GM21717 (cell line): ENCODE data around the gene ALG5.
A peak's percentile ranks its signal among the peaks of the same experiment; 100 is the strongest.

Experiments
- ATAC-seq: cut with Tn5 transposase; IDR thresholded peaks from one replicate; pipeline ENCODE4 v1.9.1; 2021; ENCODE audit warnings: mild to moderate bottlenecking, moderate library complexity; ENCODE audit not compliant: unreplicated experiment

The ALG5 gene

DNA sequence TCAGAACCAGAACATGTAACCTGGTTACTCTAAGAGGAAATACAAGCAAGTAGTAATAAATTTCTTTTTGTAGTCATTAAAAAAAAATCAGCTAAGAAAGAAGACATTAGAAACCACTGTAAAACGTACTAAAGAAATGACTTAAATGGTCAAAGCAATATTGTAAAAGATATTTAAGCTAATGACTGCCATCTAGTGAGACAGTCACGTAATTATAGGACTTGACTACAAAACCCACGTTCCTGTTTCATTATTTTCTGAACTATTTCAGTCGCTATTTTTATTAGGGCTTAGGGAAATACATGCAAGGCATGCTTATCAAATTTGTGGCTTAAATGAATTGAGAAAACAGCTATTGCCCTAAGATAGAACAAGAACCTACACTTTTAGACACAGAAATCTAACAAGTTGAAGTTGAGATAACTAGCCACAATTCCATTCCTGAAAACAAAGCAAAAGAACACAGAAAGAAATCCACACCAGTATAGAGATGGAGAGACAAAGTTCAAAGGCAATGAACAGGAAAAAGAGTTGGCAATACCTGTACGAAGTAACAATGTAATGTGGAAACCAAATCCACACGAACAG, 17.9 kb downstream of the ALG5 start:
- ATAC-seq: no peak

DNA sequence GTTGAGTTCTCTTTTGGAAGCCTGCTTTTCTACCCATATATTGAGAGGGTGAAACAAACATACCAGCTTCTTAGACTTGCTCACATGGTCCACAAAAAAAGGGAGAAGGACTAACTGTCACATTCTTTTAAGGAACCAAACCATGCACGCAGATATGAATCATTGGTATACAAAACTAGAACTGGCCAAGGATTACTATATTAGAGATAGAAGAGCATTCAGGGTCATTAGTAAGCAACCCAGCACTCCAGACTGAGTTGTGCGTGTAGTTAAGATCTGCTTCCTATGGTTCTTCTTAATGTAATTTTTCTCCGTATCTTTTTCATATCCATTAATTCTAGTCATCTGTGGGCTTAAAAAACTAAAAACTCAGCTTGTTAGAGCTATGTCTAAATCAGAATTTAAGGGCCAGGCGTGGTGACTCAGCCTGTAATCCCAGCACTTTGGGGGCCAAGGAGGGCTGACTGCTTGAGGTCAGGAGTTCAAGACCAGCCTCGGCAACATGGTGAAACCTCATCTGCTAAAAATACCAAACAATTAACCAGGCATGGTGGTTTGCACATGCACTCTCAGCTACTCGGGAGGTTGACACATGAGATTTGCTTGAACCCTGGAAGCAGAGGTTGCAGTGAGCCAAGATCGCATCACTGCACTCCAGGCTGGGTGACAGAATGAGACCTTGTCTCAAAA, 19.6 kb downstream of the ALG5 start:
- ATAC-seq: no peak

DNA sequence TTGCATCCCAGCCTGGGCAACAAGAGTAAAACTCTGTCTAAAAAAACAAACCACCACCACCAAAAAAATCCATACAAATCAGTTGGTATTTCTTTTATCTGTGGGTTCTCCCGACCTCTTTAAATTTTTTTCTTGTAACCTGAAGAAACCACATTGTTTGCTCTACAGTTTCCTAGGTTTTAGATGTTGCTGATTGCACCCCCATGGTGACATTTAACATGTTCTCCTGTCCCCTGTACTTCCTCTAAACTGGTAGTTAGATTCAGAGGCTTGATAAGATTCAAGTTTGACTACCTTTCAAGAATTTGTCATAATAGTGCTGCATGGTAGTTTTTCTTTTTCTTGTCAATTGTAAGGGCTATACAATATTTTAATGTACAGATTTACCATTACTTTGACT, 24.0 kb downstream of the ALG5 start:
- ATAC-seq: no peak

DNA sequence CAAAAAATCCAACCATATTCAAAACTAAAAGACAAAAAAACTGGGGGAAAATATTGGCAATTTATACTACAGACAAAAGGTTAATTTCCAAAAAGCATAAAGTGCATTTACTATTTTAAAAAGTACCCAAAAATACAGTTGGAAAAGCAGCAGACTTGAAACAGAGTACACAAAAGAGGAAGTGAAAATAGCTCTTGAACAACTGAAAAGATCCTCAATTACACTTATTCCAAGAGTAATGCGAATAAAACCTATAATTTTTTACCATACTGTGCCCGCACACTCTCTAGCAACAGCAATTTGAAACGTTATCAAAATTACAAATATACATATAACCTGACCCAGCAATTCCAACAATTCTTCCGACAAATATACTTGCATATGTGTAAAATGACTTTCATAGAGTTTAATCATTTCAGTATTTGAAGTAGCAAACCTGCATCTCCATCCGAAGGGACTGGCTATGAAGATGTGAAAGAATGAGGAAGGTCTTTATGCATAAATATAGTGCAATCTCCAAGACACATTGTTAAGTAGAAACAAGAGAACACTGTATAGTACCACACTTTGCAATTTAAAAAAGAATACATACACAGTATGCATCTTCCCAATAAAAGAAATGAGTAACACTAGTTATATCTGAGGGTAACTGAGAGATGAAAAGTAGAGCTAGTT, 25.4 kb downstream of the ALG5 start:
- peak; percentile 84 for ATAC-seq

DNA sequence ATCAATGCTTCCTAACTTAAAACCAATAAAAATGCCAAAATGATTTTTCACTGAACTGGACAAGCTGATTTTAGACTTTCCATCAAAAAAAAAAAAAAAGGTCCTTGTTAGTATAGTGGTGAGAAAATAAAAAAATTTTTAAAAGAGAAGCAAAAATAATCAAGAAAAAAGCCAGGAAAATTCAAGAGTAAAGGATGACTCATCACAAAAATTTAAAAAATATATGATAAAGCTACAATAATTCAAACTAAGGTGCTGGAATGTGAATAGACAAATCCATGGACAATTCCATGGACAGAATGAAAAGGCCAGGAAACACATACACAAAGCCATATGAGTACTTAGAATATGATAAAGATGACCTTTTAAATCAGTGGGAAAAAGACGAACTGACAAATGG, 26.1 kb downstream of the ALG5 start:
- ATAC-seq: no peak

DNA sequence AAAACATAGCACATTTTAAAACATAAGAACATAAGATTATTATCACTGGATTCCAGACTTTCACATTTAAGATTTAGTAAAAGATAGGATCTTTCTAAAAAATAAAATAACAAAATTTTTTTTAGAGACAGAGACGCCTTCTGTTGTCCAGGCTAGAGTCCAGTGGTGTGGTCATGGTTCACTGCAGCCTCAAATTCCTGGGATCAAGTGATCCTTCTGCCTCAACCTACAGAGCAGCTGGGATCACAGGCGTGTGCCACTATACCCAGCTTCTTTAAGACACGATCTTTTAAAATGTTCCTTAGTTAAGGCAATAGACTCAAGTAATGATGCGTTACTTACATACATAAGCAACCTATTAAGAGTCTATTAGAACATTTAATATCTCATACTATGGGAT, 32.7 kb downstream of the ALG5 start:
- no peak for ATAC-seq

DNA sequence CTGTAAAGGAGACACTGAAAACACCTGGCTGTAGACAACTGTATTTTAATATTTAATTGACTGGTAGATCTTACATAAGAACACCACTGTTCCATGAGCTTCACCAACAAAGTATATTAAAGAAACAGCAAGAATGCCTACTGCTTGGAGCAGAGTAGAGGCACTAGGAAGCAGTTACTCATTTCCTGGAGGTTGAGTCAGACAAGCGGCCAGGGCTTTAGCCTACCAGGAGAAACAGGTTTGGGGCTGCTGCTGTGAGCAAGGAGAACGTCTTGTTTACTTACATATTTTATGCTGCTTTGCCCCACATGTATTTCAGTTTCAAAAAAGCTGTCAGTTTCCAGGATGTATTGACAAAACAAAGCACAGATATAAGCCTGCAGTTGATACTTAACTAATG, 33.4 kb downstream of the ALG5 start:
- ATAC-seq: no peak

DNA sequence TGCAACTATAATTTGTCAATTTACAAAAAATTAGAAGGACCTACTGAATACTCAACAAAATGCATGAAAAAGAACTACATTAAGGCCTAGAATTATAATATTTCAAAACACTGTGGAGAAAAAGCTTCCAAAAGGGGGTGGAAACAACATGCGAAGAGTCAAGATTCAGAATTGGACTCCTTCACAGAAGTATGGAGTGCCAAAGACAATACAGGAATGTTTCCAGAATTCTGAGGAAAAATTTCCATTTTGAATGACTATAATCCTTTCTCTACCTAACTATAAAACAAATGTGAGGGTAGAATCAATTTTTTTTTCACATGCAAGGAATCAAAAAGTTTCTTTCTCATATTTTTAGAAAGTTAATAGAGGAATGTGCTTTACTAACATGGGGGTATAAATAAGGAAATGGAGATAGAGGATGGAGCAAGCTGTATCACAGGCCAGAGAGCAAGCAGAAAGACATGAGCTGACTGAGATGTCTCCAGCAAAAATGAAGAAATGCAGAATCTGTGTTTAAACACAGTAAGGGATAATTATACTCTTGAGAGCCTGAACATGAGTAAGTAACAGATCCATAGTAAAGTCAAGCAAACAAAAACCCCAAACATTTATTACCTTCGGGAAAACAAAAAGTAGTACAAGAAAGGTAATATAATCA, 39.6 kb downstream of the ALG5 start:
- ATAC-seq: no peak

DNA sequence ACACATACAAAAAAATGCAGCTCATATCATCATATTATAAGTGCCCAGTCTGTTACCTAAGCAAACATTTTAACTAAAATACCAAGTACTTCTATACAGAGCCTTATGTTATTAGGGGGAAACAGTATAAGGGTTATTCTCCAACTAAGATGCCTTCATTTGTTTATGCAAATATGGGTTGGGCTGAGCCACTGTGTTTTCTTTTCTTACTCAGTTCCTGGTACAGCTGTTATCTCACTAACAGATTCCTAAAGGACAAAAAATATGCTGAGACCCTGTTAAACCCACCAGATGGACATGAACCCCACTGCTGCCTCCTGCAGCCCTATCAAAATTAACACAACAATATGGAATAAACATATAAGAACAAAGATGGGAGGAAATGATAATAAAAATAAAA, 44.6 kb downstream of the ALG5 start:
- ATAC-seq: no peak

DNA sequence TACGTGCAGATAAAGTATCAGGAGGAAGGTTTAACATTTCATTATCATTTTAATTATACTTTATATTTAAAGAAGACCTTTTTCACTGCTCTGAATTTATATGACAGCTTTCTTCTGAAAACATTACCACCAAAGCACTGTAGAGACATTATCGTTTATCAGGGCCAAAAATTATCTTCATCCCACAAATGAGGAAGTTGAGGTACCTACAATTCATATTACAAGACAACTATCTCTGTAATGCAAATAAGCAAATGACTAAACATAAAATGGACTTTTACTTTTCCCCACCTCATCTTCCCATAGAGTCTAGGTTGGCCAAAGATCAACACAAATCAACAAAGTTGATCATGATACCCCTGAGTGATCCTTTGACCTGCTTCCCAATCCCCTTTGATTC, 48.2 kb downstream of the ALG5 start:
- no peak for ATAC-seq

DNA sequence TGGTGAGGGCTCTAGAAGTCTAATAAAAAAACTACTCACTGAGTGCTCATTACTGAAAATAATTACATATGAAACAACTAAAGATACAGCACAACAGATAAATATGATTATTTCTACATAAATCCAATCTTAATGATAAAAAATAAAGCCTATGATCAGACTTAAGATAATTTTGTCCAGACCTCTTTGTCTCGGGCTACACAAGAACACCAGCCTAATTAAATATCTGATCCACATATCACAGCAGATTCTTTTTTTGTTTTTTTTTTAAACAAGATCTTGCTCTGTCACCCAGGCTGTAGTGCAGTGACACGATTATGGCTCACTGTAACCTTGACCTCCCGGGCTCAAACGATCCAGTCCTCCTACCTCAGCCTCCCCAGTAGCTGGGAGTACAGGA, 48.8 kb downstream of the ALG5 start:
- no peak for ATAC-seq

DNA sequence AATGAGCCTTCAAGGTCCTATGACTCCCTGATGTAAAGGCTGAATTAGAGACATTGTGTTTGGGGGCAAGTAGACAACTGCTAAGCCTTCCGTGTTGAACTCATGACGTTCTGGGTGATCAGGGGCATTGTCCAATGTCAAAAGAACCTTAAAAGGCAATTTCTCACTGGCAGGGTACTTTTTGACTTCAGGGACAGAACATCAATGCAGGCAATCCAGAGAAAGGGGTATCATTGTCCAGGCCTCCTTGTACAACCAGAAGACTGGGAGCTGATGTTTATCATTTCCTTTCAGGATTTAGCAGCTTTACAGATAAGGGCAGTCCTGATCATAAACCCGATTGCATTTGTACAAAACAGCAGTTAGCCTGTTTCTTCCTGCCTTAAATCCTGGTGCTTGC, 54.1 kb downstream of the ALG5 start:
- no peak for ATAC-seq

DNA sequence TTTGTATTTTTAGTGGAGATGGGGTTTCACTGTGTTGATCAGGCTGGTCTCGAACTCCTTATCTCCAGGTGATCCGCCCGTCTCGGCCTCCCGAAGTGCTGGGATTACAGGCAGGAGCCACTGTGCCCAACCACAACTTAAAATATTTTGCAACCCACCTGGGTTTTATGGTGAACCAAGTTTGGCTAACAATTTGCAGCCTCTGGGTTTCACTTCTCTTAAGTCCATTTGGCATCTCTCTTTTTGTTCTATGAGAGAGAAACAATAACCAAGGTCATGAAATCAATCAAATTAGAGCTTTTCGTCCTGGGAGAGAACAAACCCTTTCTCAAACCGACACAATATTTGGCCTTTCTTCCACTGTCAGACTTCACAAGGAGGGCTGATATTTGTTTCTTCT, 73.5 kb downstream of the ALG5 start:
- no peak for ATAC-seq

DNA sequence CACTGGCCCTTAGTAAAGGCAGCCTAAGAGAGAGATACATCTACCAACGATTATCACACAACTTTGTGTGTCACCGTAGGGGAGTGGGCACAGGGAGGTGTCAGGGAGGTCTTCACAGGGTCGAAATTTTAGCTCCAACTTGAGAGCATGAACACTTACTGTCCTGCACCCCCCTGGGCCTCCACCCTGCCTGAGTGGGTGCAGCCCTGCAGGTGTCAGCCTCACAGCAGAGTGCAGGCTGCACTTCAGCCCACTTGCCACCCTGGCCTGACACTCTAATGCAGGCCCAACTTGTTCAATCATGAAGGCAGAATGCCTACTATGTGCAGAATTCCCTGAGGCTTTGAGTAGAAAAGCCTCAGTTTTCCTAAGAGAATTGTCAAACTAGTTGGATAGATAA, 75.1 kb downstream of the ALG5 start:
- no peak for ATAC-seq

DNA sequence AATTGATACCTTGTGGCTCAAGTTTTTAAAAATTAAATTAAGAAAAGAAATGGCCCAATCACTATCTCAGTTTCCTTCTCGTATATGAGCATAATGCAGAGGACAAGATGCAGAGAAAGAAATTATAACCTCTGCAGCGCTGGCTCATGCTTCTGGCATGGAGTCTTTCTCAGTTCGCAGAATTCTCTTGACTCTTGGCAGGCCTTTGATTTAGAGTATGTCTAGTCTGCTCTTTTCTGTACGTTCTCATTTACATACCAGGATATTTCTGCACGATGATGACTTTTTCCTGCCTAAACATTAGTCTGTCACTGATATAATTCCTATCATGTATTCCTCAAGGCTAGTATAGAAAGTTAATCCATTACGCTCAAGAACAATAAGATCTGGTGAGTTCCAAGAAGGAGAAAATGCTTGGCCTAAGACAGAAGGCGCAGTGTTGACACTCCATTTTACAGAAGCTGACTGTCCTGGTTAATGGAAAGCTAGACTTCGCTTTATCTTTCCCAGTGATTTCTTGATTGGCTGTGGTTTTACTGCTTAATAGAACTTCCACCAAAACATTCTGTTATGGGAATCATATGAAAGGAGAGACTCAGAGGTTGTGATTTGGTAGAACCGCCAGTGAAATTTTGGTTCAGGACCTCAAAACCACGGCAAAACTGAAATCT, 77.4 kb downstream of the ALG5 start:
- ATAC-seq: no peak

DNA sequence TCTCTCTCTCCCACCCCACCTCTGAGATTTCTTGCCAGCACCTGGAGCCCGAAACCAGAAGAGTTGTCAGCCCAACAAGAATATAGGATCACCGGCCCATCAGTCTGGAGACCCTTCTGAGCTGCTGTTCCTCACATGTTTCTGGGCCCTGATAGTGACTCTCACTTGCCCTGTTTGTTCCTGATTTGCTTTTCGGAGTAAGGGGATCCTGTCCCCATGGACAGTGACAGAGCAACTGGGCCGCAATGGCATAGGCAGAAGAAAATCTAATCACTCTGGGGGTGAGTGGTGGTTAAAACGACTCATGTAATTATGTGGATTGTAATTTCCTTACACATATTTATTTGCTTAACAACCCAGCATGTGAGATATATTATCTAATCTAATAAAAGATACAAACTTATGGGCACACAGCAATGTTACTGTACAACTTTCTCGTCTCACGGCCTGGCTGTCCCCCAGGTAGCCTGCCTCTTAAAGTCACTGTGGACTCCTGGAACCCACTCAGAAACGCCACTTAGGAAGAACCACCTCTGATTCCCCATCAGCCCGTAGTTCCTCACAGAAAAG, 78.4 kb downstream of the ALG5 start:
- ATAC-seq: no peak

DNA sequence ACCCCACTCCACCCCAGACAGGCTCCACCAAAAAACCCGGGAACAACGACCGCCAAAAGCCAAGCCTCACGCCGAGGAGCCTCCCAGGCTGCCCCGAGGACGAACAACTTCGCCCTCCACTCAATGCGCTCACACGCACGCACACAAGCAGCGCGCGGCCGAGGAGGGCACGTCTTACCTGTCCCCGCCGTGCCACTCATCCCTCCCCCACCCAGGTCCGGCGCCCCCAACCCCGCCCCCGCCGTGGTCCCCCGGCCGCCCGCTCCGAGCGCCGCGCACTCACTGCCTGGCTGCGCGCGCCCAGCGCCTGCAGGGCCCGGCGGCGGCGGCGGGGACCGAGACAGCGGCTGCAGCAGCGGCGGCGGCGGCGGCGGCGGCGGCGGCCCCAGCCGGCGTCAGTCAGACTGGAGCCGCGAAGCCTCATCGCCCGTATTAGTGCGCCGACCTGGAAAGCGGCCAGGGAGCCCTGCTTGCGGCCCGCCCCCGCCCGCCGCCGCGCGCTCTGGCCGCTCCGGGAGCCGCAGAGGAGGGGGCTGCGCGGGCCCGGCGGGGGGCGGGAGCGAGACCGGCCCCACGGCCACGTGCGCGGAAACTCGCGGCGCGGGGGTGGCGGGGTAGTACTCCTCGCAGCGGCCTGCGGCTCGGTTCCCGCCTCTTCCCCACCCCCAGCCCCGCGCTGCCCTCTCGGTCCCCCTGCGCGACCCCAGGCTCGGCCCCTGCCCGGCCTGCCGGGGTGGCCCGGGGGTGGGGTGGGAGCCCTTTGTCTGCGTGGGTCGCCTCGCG, 79.1 kb downstream of the ALG5 start, which contains the start of gene SMAD9:
SMAD9 (minus strand) TSS at position 406 of the 783 bp plus-strand sequence. CDS start 40,549 bp downstream, outside the sequence.
- peak; percentile 64 for ATAC-seq

DNA sequence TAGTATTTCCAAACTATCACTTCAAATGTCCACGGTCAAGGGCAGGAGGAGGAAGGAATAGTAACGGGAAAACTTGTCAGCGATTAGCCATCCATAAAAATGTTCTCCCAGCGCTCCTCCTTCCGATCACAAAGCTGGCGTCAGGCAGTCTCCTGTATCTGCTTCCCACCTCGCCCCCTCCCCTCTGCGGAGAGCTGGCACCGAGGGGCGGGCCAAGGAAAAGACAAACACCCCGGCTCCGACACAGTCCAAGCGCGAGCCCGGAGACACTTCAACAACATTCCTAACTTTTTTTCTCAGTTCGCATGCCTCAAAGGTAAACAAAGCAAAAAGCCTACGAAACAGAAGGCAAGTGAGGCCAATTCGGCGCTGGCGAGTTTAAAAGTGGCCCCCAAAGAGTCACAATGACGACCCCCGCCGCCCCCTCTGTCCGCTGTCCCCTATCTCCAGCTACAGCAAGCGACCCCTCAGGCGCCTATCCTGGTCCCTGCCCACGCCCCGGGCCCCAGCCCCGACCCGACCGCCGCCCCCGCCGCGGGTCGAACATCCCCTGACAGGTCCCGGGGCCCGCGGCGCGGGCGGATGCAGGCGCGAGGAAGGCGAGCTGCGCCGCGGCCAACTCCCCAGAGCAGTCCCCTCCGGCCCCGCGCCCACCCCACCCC, 79.8 kb downstream of the ALG5 start:
- ATAC-seq: no peak

DNA sequence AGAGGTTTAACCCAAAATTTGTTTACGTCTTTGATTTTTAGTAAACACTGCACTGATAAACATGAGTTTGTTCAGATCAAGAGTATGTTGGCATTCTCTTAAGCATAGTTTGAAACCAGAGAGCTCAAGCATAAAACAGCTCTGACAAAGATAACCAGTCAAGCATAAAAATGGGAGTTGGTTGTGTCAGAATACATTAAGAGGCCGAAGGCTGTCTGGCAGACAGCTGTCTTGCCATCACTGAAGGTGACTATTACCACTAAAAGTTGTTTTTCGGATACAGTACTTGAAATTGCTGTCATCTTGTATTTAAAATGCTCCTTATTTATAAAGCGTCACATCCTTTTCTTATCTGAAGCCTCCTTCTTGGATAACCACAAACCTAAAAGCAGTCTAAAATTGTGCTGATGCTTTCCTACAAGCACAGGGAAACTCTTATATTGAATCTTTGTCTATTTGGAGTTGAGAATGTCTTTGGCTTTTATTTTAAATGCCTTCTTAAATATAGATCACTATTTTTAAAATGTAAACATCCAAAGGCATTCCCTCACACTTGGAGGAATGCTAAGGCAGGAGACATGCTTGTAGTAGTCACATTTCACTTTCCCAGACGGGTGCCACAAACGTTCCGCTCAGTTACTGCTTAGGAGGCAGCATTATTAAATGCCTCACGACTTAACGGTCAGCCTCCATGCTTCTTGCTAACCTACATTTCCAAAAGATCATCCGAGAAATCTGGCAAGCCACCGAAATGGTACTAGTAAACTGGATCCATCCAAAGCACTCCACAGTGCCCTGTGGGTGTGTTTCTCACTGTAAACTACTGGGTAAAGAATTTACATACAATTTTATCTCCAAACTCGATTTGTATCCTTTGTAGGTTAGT, 80.7 kb downstream of the ALG5 start:
- ATAC-seq: no peak
